Tracheal epithelial cell (primary cell): ENCODE results near the gene VAT1L. TPM values are rescaled to one million over a fixed set of nuclear protein-coding genes. Genes with fewer than 3 reads are reported as not detected.

Source experiments
- total RNA-seq: library from RNA; depleted of rRNA; stranded (reverse); fragments of >200 nt; gene quantifications from 2 replicates; pipeline ENCODE4 v1.2.1, GENCODE V29; 2014

Gene VAT1L
- total RNA-seq = not detected in 2 replicates

DNA sequence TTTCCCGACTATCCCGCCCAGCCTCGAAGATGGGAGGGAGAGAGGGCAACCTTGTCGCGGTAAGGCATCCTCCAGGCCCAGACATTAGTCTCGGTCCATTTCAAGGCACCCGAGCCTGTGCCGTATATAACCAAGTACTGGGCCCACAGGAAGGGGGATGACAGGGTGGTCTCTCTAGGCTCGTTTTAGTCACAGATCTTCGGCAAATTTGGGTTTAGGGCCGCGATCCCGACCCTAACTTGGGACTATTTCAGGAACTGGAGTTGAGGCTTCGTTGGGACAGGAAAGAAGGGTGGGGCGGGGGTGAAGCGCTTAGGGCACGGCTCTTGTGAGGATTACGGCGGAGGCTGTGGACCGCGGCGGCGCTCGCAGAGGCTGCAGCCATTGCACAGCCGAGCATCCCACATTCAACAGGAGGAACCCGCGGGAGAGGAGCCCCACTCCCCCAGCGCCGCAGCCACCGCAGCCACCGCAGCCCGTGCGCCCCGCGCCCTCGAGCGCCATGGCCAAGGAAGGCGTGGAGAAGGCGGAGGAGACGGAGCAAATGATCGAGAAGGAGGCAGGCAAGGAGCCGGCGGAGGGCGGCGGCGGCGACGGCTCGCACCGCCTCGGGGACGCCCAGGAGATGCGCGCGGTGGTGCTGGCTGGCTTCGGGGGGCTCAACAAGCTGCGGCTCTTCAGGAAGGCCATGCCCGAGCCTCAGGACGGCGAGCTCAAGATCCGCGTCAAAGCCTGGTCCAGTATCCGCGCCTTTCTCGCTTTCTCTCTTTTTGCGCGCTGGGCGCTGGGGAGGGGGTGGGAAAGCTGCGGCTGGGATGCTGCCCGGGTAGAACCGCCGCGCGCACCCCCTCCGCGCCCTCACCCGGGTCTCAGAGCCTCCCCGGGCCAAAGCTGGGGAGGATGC is at the start of gene VAT1L:
VAT1L (plus strand) TSS at position 384 of the 904 bp plus-strand sequence; CDS start at position 503, 119 bp downstream.

DNA sequence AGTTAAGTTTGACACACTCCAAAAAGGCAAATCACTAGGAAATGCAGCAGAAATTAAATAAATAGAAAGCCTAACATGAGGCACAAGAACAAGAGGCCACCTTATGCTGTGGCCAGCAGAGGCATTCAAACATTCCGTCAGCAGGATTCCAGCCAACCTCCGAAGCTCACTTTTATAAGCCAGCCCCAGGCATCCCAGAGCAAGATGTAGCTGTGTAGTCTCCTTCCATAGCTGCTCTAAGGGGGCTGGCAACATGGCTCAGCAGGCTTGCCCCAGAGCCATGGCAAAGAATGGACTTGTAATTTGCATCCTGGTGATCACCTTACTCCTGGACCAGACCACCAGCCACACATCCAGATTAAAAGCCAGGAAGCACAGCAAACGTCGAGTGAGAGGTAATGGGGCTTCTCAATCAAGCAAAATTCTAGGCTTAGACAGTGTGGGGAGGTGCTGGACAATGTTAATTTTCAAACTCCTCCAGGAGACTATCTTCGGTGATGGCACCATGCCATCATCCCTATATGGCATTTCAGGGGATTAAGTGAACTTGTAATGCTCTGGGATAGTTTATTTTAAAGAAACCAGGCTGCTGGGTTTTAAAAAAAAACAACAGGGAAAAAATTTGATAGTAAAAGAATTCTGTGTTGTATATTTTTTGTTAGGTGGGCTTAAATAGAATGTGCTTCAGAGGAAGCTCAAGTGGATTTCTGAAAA is 234.1 kb downstream of the VAT1L start, which contains the start of gene CLEC3A:
CLEC3A (plus strand) TSS at position 202 of the 714 bp plus-strand sequence; CDS start at position 281, 79 bp downstream.

Other genes starting within 250 kb of the VAT1L start
- 2.6 and 3.4 TPM in 2 replicates for gene NUDT7, start 66.0 kb upstream of the VAT1L start, total RNA-seq
- gene CLEC3A, start 234.0 kb downstream of the VAT1L start, total RNA-seq = not detected in 2 replicates